Breast epithelium (tissue), 3 donors: ENCODE results near the gene CENPK.

ENCODE experiments used
- CTCF ChIP-seq, 3 donors: fragments of 450-650 bp; IDR thresholded peaks; one replicate each; pipeline ENCODE4 v1.5.1; 2016 to 2017; ENCODE audit warnings: antibody characterized with exemption in 3 of 3, mild to moderate bottlenecking in 3 of 3, moderate library complexity in 3 of 3
- POLR2A ChIP-seq: fragments of 450-650 bp; IDR thresholded peaks from one replicate; pipeline ENCODE4 v1.6.1; 2016; ENCODE audit warnings: antibody characterized with exemption, mild to moderate bottlenecking, moderate library complexity
- POLR2AphosphoS5 ChIP-seq, 3 donors: sonication (generic); formaldehyde crosslinking; IDR thresholded peaks; one replicate each; pipeline ENCODE4 v1.6.1; 2017; ENCODE audit warnings: antibody characterized with exemption in 3 of 3

- TF ChIP-seq CTCF (IDR thresholded peaks at IDR 0.05) (no peak), POLR2AphosphoS5 (IDR thresholded peaks at IDR 0.05) (no peak), POLR2A (no peak)
Observed at GRCh38 chr5:65482296-65482735, 80.7 kb downstream of the CENPK start.
